ENCODE results near the gene CACNA2D2. TPM values are rescaled to one million over a fixed set of nuclear protein-coding genes. Genes with fewer than 3 reads are reported as not detected.

Gene CACNA2D2
- total and polyA plus RNA-seq, 2 of the 13 experiments (the other 11 are each of a cell fraction or from before 2014, with no cell fraction given) = not detected

DNA sequence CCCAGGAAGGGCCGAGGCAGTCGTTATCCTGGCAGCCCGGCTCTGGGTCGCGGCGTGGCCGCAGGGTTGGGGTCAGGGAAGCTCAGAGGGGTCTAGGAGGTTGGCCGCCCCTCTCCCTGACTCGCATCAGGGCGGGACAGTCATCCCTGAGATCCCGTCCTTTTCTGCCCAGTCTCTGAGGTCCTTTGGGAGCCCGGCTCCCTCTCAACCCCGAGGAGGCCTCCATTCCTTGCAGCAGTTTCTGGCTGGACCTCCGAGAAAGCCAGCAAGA is 181.4 kb downstream of the CACNA2D2 start (continued):
- TF ChIP-seq, protein P1, sequence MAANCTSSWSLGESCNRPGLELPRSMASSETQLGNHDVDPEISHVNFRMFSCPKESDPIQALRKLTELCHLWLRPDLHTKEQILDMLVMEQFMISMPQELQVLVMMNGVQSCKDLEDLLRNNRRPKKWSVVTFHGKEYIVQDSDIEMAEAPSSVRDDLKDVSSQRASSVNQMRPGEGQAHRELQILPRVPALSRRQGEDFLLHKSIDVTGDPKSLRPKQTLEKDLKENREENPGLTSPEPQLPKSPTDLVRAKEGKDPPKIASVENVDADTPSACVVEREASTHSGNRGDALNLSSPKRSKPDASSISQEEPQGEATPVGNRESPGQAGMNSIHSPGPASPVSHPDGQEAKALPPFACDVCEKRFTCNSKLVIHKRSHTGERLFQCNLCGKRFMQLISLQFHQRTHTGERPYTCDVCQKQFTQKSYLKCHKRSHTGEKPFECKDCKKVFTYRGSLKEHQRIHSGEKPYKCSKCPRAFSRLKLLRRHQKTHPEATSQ (CRISPR knock-in tag; IDR thresholded peaks at IDR 0.05; ENCODE audit: borderline replicate concordance) = no peak
- TF ChIP-seq PCBP1 (IDR thresholded peaks at IDR 0.05; ENCODE audit: borderline replicate concordance, low read depth, low read length) (no peak), FOXK1 (CRISPR knock-in tag; IDR thresholded peaks at IDR 0.05; ENCODE audit: borderline replicate concordance, low read depth) (no peak), ZFP36L1 (CRISPR knock-in tag; IDR thresholded peaks at IDR 0.05) (no peak), ZNF749 (CRISPR knock-in tag; IDR thresholded peaks at IDR 0.05; ENCODE audit: borderline replicate concordance) (0 out of 2 replicates have a peak, but pooled peaks have one; percentile 1), MAFF (IDR thresholded peaks at IDR 0.05; ENCODE audit: low read depth, low read length) (no peak), PHF5A (CRISPR knock-in tag; IDR thresholded peaks at IDR 0.05; ENCODE audit: low read depth, unreplicated experiment) (no peak), TBX3 (IDR thresholded peaks at IDR 0.05; ENCODE audit: borderline replicate concordance) (no peak), ZNF232 (CRISPR knock-in tag; IDR thresholded peaks at IDR 0.05; ENCODE audit: borderline replicate concordance) (no peak), TARDBP (CRISPR knock-in tag; IDR thresholded peaks at IDR 0.05) (peak; percentile 49; the same call in 1 of the 2 replicates), SOX5 (CRISPR knock-in tag; IDR thresholded peaks at IDR 0.05; ENCODE audit: borderline replicate concordance) (no peak), TMF1 (CRISPR knock-in tag; IDR thresholded peaks at IDR 0.05; ENCODE audit: low read depth) (no peak), ZNF816 (CRISPR knock-in tag; IDR thresholded peaks at IDR 0.05; ENCODE audit: borderline replicate concordance) (no peak)
- TF ChIP-seq, protein P2, sequence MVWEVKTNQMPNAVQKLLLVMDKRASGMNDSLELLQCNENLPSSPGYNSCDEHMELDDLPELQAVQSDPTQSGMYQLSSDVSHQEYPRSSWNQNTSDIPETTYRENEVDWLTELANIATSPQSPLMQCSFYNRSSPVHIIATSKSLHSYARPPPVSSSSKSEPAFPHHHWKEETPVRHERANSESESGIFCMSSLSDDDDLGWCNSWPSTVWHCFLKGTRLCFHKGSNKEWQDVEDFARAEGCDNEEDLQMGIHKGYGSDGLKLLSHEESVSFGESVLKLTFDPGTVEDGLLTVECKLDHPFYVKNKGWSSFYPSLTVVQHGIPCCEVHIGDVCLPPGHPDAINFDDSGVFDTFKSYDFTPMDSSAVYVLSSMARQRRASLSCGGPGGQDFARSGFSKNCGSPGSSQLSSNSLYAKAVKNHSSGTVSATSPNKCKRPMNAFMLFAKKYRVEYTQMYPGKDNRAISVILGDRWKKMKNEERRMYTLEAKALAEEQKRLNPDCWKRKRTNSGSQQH (CRISPR knock-in tag; IDR thresholded peaks at IDR 0.05; ENCODE audit: low read depth) = 0 out of 2 replicates have a peak, but pooled peaks have one; percentile 0
- TF ChIP-seq, protein P3, sequence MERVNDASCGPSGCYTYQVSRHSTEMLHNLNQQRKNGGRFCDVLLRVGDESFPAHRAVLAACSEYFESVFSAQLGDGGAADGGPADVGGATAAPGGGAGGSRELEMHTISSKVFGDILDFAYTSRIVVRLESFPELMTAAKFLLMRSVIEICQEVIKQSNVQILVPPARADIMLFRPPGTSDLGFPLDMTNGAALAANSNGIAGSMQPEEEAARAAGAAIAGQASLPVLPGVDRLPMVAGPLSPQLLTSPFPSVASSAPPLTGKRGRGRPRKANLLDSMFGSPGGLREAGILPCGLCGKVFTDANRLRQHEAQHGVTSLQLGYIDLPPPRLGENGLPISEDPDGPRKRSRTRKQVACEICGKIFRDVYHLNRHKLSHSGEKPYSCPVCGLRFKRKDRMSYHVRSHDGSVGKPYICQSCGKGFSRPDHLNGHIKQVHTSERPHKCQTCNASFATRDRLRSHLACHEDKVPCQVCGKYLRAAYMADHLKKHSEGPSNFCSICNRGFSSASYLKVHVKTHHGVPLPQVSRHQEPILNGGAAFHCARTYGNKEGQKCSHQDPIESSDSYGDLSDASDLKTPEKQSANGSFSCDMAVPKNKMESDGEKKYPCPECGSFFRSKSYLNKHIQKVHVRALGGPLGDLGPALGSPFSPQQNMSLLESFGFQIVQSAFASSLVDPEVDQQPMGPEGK (CRISPR knock-in tag; IDR thresholded peaks at IDR 0.05) = no peak
- TF ChIP-seq, protein P4, sequence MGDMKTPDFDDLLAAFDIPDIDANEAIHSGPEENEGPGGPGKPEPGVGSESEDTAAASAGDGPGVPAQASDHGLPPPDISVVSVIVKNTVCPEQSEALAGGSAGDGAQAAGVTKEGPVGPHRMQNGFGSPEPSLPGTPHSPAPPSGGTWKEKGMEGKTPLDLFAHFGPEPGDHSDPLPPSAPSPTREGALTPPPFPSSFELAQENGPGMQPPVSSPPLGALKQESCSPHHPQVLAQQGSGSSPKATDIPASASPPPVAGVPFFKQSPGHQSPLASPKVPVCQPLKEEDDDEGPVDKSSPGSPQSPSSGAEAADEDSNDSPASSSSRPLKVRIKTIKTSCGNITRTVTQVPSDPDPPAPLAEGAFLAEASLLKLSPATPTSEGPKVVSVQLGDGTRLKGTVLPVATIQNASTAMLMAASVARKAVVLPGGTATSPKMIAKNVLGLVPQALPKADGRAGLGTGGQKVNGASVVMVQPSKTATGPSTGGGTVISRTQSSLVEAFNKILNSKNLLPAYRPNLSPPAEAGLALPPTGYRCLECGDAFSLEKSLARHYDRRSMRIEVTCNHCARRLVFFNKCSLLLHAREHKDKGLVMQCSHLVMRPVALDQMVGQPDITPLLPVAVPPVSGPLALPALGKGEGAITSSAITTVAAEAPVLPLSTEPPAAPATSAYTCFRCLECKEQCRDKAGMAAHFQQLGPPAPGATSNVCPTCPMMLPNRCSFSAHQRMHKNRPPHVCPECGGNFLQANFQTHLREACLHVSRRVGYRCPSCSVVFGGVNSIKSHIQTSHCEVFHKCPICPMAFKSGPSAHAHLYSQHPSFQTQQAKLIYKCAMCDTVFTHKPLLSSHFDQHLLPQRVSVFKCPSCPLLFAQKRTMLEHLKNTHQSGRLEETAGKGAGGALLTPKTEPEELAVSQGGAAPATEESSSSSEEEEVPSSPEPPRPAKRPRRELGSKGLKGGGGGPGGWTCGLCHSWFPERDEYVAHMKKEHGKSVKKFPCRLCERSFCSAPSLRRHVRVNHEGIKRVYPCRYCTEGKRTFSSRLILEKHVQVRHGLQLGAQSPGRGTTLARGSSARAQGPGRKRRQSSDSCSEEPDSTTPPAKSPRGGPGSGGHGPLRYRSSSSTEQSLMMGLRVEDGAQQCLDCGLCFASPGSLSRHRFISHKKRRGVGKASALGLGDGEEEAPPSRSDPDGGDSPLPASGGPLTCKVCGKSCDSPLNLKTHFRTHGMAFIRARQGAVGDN (CRISPR knock-in tag; IDR thresholded peaks at IDR 0.05) = 0 out of 2 replicates have a peak, but pooled peaks have one; percentile 41
- TF ChIP-seq, protein P5, sequence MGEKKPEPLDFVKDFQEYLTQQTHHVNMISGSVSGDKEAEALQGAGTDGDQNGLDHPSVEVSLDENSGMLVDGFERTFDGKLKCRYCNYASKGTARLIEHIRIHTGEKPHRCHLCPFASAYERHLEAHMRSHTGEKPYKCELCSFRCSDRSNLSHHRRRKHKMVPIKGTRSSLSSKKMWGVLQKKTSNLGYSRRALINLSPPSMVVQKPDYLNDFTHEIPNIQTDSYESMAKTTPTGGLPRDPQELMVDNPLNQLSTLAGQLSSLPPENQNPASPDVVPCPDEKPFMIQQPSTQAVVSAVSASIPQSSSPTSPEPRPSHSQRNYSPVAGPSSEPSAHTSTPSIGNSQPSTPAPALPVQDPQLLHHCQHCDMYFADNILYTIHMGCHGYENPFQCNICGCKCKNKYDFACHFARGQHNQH (CRISPR knock-in tag; IDR thresholded peaks at IDR 0.05) = no peak

Data from HepG2 (cell line).